Spleen (tissue), 11 donors: ENCODE results near the gene RASSF1. TPM values are rescaled to one million over a fixed set of nuclear protein-coding genes. Genes with fewer than 3 reads are reported as not detected.

Experiments
- DNase-seq: peaks from one replicate; pipeline ENCODE4 v3.0.0-alpha.2; 2020
- H3K27ac ChIP-seq, 8 donors: fragments of 200-600 bp; sonication (generic) in 7 of 8; 1 replicate in 4 of 8; 2 replicates in 4 of 8; pipeline versions ENCODE4 v1.5.0 to v1.8.0; 2016 to 2021; ENCODE audit warnings: inconsistent platforms in 4 of 8, mild to moderate bottlenecking in 4 of 8, moderate library complexity in 1 of 8
- H3K27me3 ChIP-seq, 7 donors: fragments of 200-600 bp; sonication (generic) in 6 of 7; replicated peaks in 1 of 7; 1 replicate in 4 of 7; 2 replicates in 3 of 7; pipeline versions ENCODE4 v1.5.0 to v1.8.0; 2016 to 2021; ENCODE audit warnings: inconsistent platforms in 3 of 7, mild to moderate bottlenecking in 1 of 7
- H3K36me3 ChIP-seq, 6 donors: fragments of 200-600 bp; sonication (generic) in 5 of 6; 1 replicate in 4 of 6; 2 replicates in 2 of 6; pipeline versions ENCODE4 v1.5.0 to v1.8.0; 2016 to 2021; ENCODE audit warnings: inconsistent platforms in 2 of 6
- H3K4me1 ChIP-seq, 6 donors: fragments of 200-600 bp; sonication (generic) in 5 of 6; 1 replicate in 3 of 6; 2 replicates in 3 of 6; pipeline versions ENCODE4 v1.5.0 to v1.8.0; 2016 to 2021; ENCODE audit warnings: inconsistent platforms in 3 of 6
- H3K4me3 ChIP-seq, 8 donors: fragments of 200-600 bp; sonication (generic) in 7 of 8; 1 replicate in 4 of 8; 2 replicates in 4 of 8; pipeline versions ENCODE4 v1.5.0 to v1.8.0; 2016 to 2021; ENCODE audit warnings: inconsistent platforms in 4 of 8, mild to moderate bottlenecking in 4 of 8, moderate library complexity in 2 of 8
- H3K9me3 ChIP-seq, 8 donors: fragments of 200-600 bp; sonication (generic) in 7 of 8; 1 replicate in 4 of 8; 2 replicates in 4 of 8; pipeline versions ENCODE4 v1.5.0 to v1.8.0; 2016 to 2021; ENCODE audit warnings: inconsistent platforms in 4 of 8
- POLR2A ChIP-seq, 3 donors: fragments of 450-650 bp; IDR thresholded peaks; one replicate each; pipeline ENCODE4 v1.5.1; 2017; ENCODE audit warnings: antibody characterized with exemption in 3 of 3, mild to moderate bottlenecking in 1 of 3
- POLR2AphosphoS5 ChIP-seq, 3 donors: sonication (generic); formaldehyde crosslinking; IDR thresholded peaks; one replicate each; pipeline ENCODE4 v1.5.1; 2017; ENCODE audit warnings: antibody characterized with exemption in 3 of 3
- WGBS, 5 donors: extraction: QIAGEN DNeasy Blood & Tissue Kit in 3 of 5; methylation state at CpG; one replicate each; pipeline versions ENCODE4 v1.1.5 to v1.1.7; 2013 to 2018; 5-methylcytosine and 5-hydroxymethylcytosine counted together
- intact Hi-C: fragments of 100-400 bp; cut with DNase I; formaldehyde crosslinking; loops from one replicate; pipeline ENCODE4 v1.15.0; 2023; ENCODE audit warnings: low total_unique reads
- polyA plus RNA-seq, 3 donors: library from polyadenylated mRNA; stranded (reverse); fragments of 200-250 nt; gene quantifications; one replicate each; pipeline ENCODE4 v1.2.1, GENCODE V29; 2013
- total RNA-seq, 7 donors: library from RNA; depleted of rRNA in 3 of 7; stranded (reverse); fragments of >200 nt in 3 of 7; fragmentation: NEBNext Ultra II Directional in 4 of 7; extraction: Animal tissue kit (Norgen Biotek cat#: 25700) in 4 of 7; gene quantifications; one replicate each; pipeline versions ENCODE4 v1.1.0 to v1.2.1, GENCODE V29; 2016 to 2021
- TF ChIP-seq, protein P1 (sequence below), 11 experiments: fragments of 200-600 bp in 7 of 11; fragments of 450-650 bp in 4 of 11; sonication (generic) in 4 of 11; IDR thresholded peaks in 8 of 11; conservative IDR thresholded peaks in 3 of 11; 1 replicate in 7 of 11; 2 replicates in 4 of 11; pipeline versions ENCODE4 v1.4.0 to v1.8.0; 2016 to 2021; ENCODE audit warnings: antibody characterized with exemption in 11 of 11, inconsistent platforms in 4 of 11, mild to moderate bottlenecking in 1 of 11
- donor health status: healthy with polysubstance abuse.
- donor health status: DM: no; HTN: no; CAD: no; lungs with moderate emphysema.
- donor health status: DM: no; HTN: no; CAD: no.
- donor health status: Bipolar disorder and iron deficiency.
- donor health status: healthy.
- donor health status: DM: no; HTN: no; CAD: no.
- donor health status: DM: yes; HTN: yes; CAD: no.

Gene RASSF1
- total and polyA plus RNA-seq, 10 donors = 48.3 to 113 (median 64.7) TPM

DNA sequence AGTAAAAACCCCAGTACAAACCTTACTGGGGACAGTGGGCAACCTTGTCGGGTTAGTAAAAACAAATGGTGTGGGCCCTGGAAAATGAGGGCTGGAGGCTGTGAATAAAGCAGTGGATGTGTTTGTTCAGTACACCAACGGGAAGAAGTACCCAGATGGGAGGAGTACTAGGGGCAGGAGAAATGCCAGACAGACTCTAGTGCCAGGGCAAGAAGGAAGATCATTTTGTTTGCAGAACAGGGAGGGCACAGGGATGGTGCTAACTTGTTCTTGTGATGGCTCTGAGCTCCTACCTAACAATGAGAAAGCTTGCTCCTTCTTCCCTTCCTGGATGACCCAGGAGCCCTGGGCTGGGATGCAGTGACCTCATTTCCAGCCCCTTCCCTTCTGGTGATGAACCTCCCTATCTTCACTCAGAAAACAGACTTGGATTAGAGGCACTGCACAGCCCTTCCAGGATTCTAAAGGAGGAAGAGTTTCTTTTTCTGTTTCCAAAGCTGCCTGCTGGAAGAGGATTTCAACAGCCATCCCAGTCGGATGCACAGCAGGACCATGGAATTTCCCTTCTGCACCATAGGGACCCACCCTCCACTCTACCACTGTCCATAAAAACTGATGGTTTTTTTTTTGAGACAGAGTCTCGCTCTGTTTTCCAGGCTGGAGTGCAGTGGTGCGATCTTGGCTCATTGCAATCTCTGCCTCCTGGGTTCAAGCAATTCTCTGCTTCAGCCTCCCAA is 6.1 kb downstream of the RASSF1 start:
- Histone ChIP-seq H3K9me3 (no peaks in the 10 kb centered on the region), H3K27me3 (no peaks in the 10 kb centered on the region), H3K4me1 (peaks cover 49 to 95% (median 65%) of the 10 kb centered on the region in 6 donors), H3K36me3 (peaks cover 0 to 61% (median 33%) of the 10 kb centered on the region in 6 donors), H3K27ac (peak overlapping the region; percentile 44 to 99 (median 97)), H3K4me3 (peak overlapping the region in 1 of 8 donors; percentile 27)
- intact Hi-C loops = no loop called here
- no peak for DNase-seq
- WGBS, 5 donors = 46 to 73% (median 65%) methylated on average over 5 of the region's 5 CpGs
- TF ChIP-seq, protein P1, sequence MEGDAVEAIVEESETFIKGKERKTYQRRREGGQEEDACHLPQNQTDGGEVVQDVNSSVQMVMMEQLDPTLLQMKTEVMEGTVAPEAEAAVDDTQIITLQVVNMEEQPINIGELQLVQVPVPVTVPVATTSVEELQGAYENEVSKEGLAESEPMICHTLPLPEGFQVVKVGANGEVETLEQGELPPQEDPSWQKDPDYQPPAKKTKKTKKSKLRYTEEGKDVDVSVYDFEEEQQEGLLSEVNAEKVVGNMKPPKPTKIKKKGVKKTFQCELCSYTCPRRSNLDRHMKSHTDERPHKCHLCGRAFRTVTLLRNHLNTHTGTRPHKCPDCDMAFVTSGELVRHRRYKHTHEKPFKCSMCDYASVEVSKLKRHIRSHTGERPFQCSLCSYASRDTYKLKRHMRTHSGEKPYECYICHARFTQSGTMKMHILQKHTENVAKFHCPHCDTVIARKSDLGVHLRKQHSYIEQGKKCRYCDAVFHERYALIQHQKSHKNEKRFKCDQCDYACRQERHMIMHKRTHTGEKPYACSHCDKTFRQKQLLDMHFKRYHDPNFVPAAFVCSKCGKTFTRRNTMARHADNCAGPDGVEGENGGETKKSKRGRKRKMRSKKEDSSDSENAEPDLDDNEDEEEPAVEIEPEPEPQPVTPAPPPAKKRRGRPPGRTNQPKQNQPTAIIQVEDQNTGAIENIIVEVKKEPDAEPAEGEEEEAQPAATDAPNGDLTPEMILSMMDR (IDR thresholded peaks at IDR 0.05 in 8 of 11, conservative IDR thresholded peaks at IDR 0.05 in 3 of 11) = no peak
- no peak for TF ChIP-seq POLR2AphosphoS5 (IDR thresholded peaks at IDR 0.05)
- no peak for TF ChIP-seq POLR2A (IDR thresholded peaks at IDR 0.05)

DNA sequence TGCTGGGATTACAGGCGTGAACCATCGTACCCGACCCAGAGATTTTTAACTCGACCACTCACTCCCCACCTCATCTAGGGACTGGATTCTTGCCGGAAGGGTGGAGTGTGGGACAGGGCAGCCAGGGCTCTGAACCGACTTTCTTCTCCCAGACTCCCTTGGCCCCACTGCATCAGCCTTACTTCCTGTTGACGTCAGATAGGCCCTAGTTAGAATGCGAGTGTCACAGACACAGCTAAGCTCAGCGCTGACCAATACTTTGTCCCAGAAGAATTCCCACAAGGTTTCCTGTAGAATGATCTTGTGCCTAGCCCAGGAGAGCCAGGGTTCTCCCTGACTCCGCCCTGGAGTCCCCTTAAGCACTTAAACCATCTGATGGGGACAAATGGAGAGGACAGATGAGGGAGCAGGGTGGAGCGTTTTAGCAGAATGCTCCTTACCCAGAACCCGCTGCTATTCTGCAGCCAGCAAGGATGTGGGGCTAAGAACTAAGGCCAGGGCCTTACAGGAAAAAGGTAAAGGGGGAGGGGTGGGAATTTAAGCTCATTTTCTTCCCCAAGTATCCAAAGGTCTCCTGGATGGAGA is 6.8 kb downstream of the RASSF1 start:
- intact Hi-C loops = no loop called here
- H3K27ac ChIP-seq = peak overlapping the region; percentile 44 to 99 (median 97)
- peak overlapping the region in 1 of 8 donors; percentile 27 for H3K4me3 ChIP-seq
- no peaks in the 10 kb centered on the region for H3K9me3 ChIP-seq
- TF ChIP-seq, protein P1 (IDR thresholded peaks at IDR 0.05 in 8 of 11, conservative IDR thresholded peaks at IDR 0.05 in 3 of 11) = no peak
- TF ChIP-seq POLR2AphosphoS5 (IDR thresholded peaks at IDR 0.05) = peak in 2 of 3 donors; percentile 52 to 80
- TF ChIP-seq POLR2A (IDR thresholded peaks at IDR 0.05) = no peak
- H3K36me3 ChIP-seq = peaks cover 0 to 68% (median 38%) of the 10 kb centered on the region in 6 donors
- H3K27me3 ChIP-seq = no peaks in the 10 kb centered on the region
- no peak for DNase-seq
- H3K4me1 ChIP-seq = peaks cover 43 to 95% (median 62%) of the 10 kb centered on the region in 6 donors
- WGBS, 5 donors = 49 to 77% (median 56%) methylated on average over 11 to 12 of the region's 12 CpGs

DNA sequence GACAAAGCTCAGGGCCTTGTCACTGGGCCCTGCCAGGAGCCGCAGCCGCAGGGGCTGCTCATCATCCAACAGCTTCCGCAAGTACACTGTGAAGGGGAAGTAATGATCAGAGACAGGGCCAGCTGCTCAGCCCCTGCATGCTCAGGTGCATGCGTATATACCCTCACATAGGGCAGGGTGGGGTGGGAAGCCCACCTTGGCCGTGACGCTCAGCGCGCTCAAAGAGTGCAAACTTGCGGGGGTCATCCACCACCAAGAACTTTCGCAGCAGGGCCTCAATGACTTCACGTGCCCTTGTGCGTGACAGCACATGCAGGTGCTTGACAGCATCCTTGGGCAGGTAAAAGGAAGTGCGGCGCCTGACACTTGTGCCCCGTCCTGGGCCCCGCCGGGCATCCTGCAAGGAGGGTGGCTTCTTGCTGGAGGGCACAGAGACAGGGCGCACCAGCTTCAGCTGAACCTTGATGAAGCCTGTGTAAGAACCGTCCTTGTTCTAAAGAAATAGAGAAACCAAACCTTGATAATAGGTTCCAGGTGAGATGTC is 9.2 kb downstream of the RASSF1 start:
- WGBS, 5 donors = 92 to 97% (median 95%) methylated on average over 15 to 19 of the region's 19 CpGs
- Histone ChIP-seq H3K27me3 (no peaks in the 10 kb centered on the region), H3K4me3 (no peak overlapping the region), H3K27ac (peak overlapping the region in 1 of 8 donors; percentile 99), H3K4me1 (peaks cover 48 to 98% (median 65%) of the 10 kb centered on the region in 6 donors), H3K9me3 (no peaks in the 10 kb centered on the region), H3K36me3 (peaks cover 0 to 73% (median 39%) of the 10 kb centered on the region in 6 donors)
- DNase-seq = peak; percentile 64
- intact Hi-C loops = no loop called here
- peak in 2 of 3 donors; percentile 46 to 67 for TF ChIP-seq POLR2AphosphoS5 (IDR thresholded peaks at IDR 0.05)
- TF ChIP-seq, protein P1 (IDR thresholded peaks at IDR 0.05 in 8 of 11, conservative IDR thresholded peaks at IDR 0.05 in 3 of 11) = no peak

DNA sequence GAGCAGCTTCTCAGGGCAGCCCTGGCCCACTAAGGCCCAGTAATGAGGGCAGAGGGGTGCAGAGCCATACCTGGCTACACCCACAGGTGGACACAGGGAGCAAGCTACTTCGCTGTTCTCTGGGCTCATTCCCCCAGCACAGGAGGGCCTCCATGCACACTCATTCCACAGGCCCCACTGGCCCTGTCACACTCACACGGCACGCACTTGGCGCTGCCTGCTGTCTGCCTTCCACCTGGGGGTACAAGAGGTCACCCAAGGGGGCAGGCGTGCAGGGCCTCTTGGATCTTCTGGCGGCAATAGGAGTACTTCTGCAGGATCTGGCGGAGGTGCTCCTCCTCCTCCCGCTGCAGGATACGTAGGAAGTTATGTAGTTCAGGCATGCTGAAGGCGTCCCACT is 10.3 kb downstream of the RASSF1 start:
- Histone ChIP-seq H3K36me3 (peaks cover 0 to 78% (median 49%) of the 10 kb centered on the region in 6 donors), H3K27ac (peak overlapping the region in 1 of 8 donors; percentile 21), H3K27me3 (no peaks in the 10 kb centered on the region), H3K4me1 (peaks cover 38 to 98% (median 65%) of the 10 kb centered on the region in 6 donors), H3K4me3 (no peak overlapping the region), H3K9me3 (no peaks in the 10 kb centered on the region)
- TF ChIP-seq POLR2AphosphoS5 (IDR thresholded peaks at IDR 0.05) = peak in 2 of 3 donors; percentile 43 to 61
- TF ChIP-seq POLR2A (IDR thresholded peaks at IDR 0.05) = no peak
- TF ChIP-seq, protein P1 (IDR thresholded peaks at IDR 0.05 in 8 of 11, conservative IDR thresholded peaks at IDR 0.05 in 3 of 11) = no peak
- WGBS, 5 donors = 93 to 100% (median 95%) methylated on average over 4 to 10 of the region's 10 CpGs
- DNase-seq = peak; percentile 69
- intact Hi-C loops = no loop called here
